B cell (primary cell): ENCODE measurements around the gene RNPEP.

Experiments used
- EZH2 ChIP-seq: IDR thresholded peaks from 2 replicates; pipeline ENCODE4 v1.6.1; 2012; ENCODE audit warnings: borderline replicate concordance, low read depth, mild to moderate bottlenecking, moderate library complexity, low read length; ENCODE audit not compliant: insufficient read depth, poor library complexity, severe bottlenecking
- TF ChIP-seq, protein P1 (sequence below): fragments of 200-600 bp; IDR thresholded peaks from one replicate; pipeline ENCODE4 v1.8.0; 2022; ENCODE audit warnings: antibody characterized with exemption, mild to moderate bottlenecking

- TF ChIP-seq, protein P1, sequence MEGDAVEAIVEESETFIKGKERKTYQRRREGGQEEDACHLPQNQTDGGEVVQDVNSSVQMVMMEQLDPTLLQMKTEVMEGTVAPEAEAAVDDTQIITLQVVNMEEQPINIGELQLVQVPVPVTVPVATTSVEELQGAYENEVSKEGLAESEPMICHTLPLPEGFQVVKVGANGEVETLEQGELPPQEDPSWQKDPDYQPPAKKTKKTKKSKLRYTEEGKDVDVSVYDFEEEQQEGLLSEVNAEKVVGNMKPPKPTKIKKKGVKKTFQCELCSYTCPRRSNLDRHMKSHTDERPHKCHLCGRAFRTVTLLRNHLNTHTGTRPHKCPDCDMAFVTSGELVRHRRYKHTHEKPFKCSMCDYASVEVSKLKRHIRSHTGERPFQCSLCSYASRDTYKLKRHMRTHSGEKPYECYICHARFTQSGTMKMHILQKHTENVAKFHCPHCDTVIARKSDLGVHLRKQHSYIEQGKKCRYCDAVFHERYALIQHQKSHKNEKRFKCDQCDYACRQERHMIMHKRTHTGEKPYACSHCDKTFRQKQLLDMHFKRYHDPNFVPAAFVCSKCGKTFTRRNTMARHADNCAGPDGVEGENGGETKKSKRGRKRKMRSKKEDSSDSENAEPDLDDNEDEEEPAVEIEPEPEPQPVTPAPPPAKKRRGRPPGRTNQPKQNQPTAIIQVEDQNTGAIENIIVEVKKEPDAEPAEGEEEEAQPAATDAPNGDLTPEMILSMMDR = no peak
- no peak for TF ChIP-seq EZH2
These were observed 65.5 kb downstream of the RNPEP start for GRCh38 chr1:202047977-202048376.
